PC-3 (cell line): ENCODE measurements around the gene UFD1. TPM values are rescaled to one million over a fixed set of nuclear protein-coding genes. Genes with fewer than 3 reads are reported as not detected.
A peak's percentile ranks its signal among the peaks of the same experiment; 100 is the strongest.

Source experiments
- ATAC-seq: fragments of 200-7000 bp; cut with Tn5 transposase; 2 replicates; pipeline ENCODE4 v1.9.1; 2020; ENCODE audit warnings: mild to moderate bottlenecking, moderate library complexity
- BruUV-seq: library from RNA; stranded (reverse); fragments of 400-500 nt; replicated peaks from 2 replicates; lab custom pipeline; 2021; lab: Mats Ljungman, UMichigan
- CTCF ChIA-PET: fragments of 300-600 bp; sonication (Branson Sonifier 250); formaldehyde crosslinking; loops from one replicate; lab custom pipeline; 2022; ENCODE audit warnings: antibody characterized with exemption; lab: Charles Lee
- POLR2A ChIA-PET: fragments of 300-600 bp; sonication (Branson Sonifier 250); formaldehyde crosslinking; loops from one replicate; lab custom pipeline; 2022; ENCODE audit warnings: antibody characterized with exemption; ENCODE audit not compliant: unreplicated experiment; lab: Charles Lee
- DNase-seq: peaks from one replicate; pipeline ENCODE4 v3.0.0-alpha.2; 2015
- H2AFZ ChIP-seq: fragments of 300-600 bp; sonication (generic); 2 replicates; pipeline ENCODE4 v1.6.0; 2016; ENCODE audit warnings: antibody characterized with exemption, low read length
- H3F3A ChIP-seq: fragments of 300-600 bp; sonication (generic); one replicate; pipeline ENCODE4 v1.6.0; 2017; ENCODE audit warnings: antibody characterized with exemption, low read length, control low read depth, mild to moderate bottlenecking; ENCODE audit not compliant: unreplicated experiment
- H3K27ac ChIP-seq: fragments of 300-600 bp; sonication (generic); 2 replicates; pipeline ENCODE4 v1.5.1; 2016; ENCODE audit warnings: mild to moderate bottlenecking, low read length
- H3K27me3 ChIP-seq: fragments of 300-600 bp; sonication (generic); 2 replicates; pipeline ENCODE4 v1.6.1; 2016; ENCODE audit warnings: low read length, mixed read lengths
- H3K36me3 ChIP-seq: fragments of 300-600 bp; sonication (generic); 2 replicates; pipeline ENCODE4 v1.6.1; 2016; ENCODE audit warnings: low read depth, mixed run types, low read length, mixed read lengths
- H3K4me1 ChIP-seq: fragments of 300-600 bp; sonication (generic); 2 replicates; pipeline ENCODE4 v1.5.1; 2016; ENCODE audit warnings: low read length; ENCODE audit not compliant: insufficient read depth
- H3K4me2 ChIP-seq: fragments of 300-600 bp; sonication (generic); 2 replicates; pipeline ENCODE4 v1.6.0; 2016; ENCODE audit warnings: low read length
- H3K4me3 ChIP-seq: fragments of 300-600 bp; sonication (generic); 2 replicates; pipeline ENCODE4 v1.5.1; 2016; ENCODE audit warnings: mild to moderate bottlenecking, low read length, mixed read lengths
- H3K79me2 ChIP-seq: fragments of 300-600 bp; sonication (generic); 2 replicates; pipeline ENCODE4 v1.6.1; 2017; ENCODE audit warnings: low read length, mixed read lengths
- H3K9ac ChIP-seq: fragments of 300-600 bp; sonication (generic); 2 replicates; pipeline ENCODE4 v1.6.0; 2016; ENCODE audit warnings: mild to moderate bottlenecking, low read length
- H3K9me2 ChIP-seq: fragments of 300-600 bp; sonication (generic); replicated peaks from 2 replicates; pipeline ENCODE4 v1.6.1; 2016; ENCODE audit warnings: mixed run types, low read length, mixed read lengths
- H3K9me3 ChIP-seq: fragments of 300-600 bp; sonication (generic); 2 replicates; pipeline ENCODE4 v1.6.1; 2016; ENCODE audit warnings: low read length, mixed read lengths
- H4K20me1 ChIP-seq: fragments of 300-600 bp; sonication (generic); 2 replicates; pipeline ENCODE4 v1.6.1; 2016; ENCODE audit warnings: low read length, mixed read lengths
- CTCF ChIP-seq: fragments of 300-600 bp; sonication (generic); conservative IDR thresholded peaks from 2 replicates; pipeline ENCODE4 v1.5.1; 2017; ENCODE audit warnings: antibody characterized with exemption, low read depth, mild to moderate bottlenecking, low read length
- EZH2 ChIP-seq: fragments of 300-600 bp; sonication (generic); IDR thresholded peaks from one replicate; pipeline ENCODE4 v1.6.1; 2017; ENCODE audit warnings: antibody characterized with exemption, mild to moderate bottlenecking, low read length; ENCODE audit not compliant: unreplicated experiment
- EZH2phosphoT487 ChIP-seq: fragments of 300-600 bp; sonication (generic); IDR thresholded peaks from 2 replicates; pipeline ENCODE4 v1.6.1; 2018; ENCODE audit warnings: mild to moderate bottlenecking, antibody characterized with exemption, low read length, borderline replicate concordance
- intact Hi-C: fragments of 100-400 bp; cut with micrococcal nuclease; formaldehyde crosslinking; loops from 2 replicates; pipeline ENCODE4 v1.9.0; 2023
- total RNA-seq: library from RNA; depleted of rRNA; stranded (reverse); fragments of >200 nt; gene quantifications from 2 replicates; pipeline ENCODE4 v1.2.3, GENCODE V29; 2014

Gene UFD1
- total RNA-seq, 1 experiment from 2014 or later: 92.6 TPM

GRCh38 chr22:19490628-19491230, 11.7 kb upstream of the UFD1 start:
- H3F3A ChIP-seq: no peaks in the 10 kb centered on the region
- 0 out of 2 replicates have a peak, but pooled peaks cover 3% of the 10 kb centered on the region for H4K20me1 ChIP-seq
- intact Hi-C loops: loop anchor here (10.0 kb wide), 1 partner anchor 224 kb away; the partner anchor contains the start of gene SEPTIN5
- CTCF ChIA-PET: no interaction called here
- BruUV-seq: no TSS peak
- H3K9ac ChIP-seq: no peak overlapping the region
- H3K9me2 ChIP-seq: no peaks in the 10 kb centered on the region
- DNase-seq (no peak), ATAC-seq (no peak)
- no peak overlapping the region for H3K4me2 ChIP-seq
- TF ChIP-seq EZH2: no peak
- no peak for TF ChIP-seq EZH2phosphoT487
- TF ChIP-seq CTCF: no peak
- H3K36me3 ChIP-seq: peaks cover 16% of the 10 kb centered on the region
- H3K4me3 ChIP-seq: no peak overlapping the region
- no peaks in the 10 kb centered on the region for H3K9me3 ChIP-seq
- no peaks in the 10 kb centered on the region for H3K79me2 ChIP-seq
- no peak overlapping the region for H2AFZ ChIP-seq
- POLR2A ChIA-PET: no interaction called here
- H3K27me3 ChIP-seq: no peaks in the 10 kb centered on the region
- no peak overlapping the region for H3K27ac ChIP-seq
- H3K4me1 ChIP-seq: no peaks in the 10 kb centered on the region

- no peaks in the 10 kb centered on the region for H3K9me2 ChIP-seq
- no peak overlapping the region for H2AFZ ChIP-seq
- H3K4me2 ChIP-seq: no peak overlapping the region
- DNase-seq: peak; percentile 13
- ChIA-PET CTCF (interaction anchor here (0.6 to 1.4 kb wide), 3 partner anchors 12 to 149 kb away, joined by 4 to 5 read pairs (median 4); no protein-coding TSS in a partner anchor), POLR2A (no interaction called here)
- TF ChIP-seq CTCF: no peak; the same call in 1 of the 2 replicates
- TF ChIP-seq EZH2: no peak
- no peak for TF ChIP-seq EZH2phosphoT487
- H3K36me3 ChIP-seq: peaks cover 19% of the 10 kb centered on the region
- peak; percentile 38; the same call in 1 of the 2 replicates for ATAC-seq
- intact Hi-C loops: no loop called here
- no peaks in the 10 kb centered on the region for H3K27me3 ChIP-seq
- no peaks in the 10 kb centered on the region for H3K9me3 ChIP-seq
- 0 out of 2 replicates have a peak, but pooled peaks cover 3% of the 10 kb centered on the region for H4K20me1 ChIP-seq
- no peak overlapping the region for H3K4me3 ChIP-seq
- H3K27ac ChIP-seq: no peak overlapping the region
- no peaks in the 10 kb centered on the region for H3K79me2 ChIP-seq
- no peak overlapping the region for H3K9ac ChIP-seq
- no peaks in the 10 kb centered on the region for H3F3A ChIP-seq
- BruUV-seq: no TSS peak
- no peaks in the 10 kb centered on the region for H3K4me1 ChIP-seq
Observed at GRCh38 chr22:19488884-19489843, 10.2 kb upstream of the UFD1 start.
